GM18870 (cell line): Measurements from ENCODE around the gene CSRNP3.
"Not testable (repeated sequence)": the region's sequence is repeated elsewhere in the genome, so short reads cannot be mapped to it uniquely, and the experiment has no call there.

ENCODE experiments used
- ATAC-seq: cut with Tn5 transposase; IDR thresholded peaks from one replicate; pipeline ENCODE4 v1.9.1; 2021; ENCODE audit warnings: moderate library complexity; ENCODE audit not compliant: unreplicated experiment

CSRNP3 gene

GRCh38 chr2:165630236-165630635 is 160.7 kb downstream of the CSRNP3 start:
- ATAC-seq, result no peak

- ATAC-seq, result no peak
Observed at GRCh38 chr2:165631089-165631488, 161.6 kb downstream of the CSRNP3 start.

- no peak for ATAC-seq
Observed at GRCh38 chr2:165632594-165632993, 163.1 kb downstream of the CSRNP3 start.

GRCh38 chr2:165633431-165633830 is 163.9 kb downstream of the CSRNP3 start:
- no peak for ATAC-seq

- ATAC-seq, result no peak
Observed at GRCh38 chr2:165634282-165634681, 164.8 kb downstream of the CSRNP3 start.

GRCh38 chr2:165634855-165635254 is 165.4 kb downstream of the CSRNP3 start:
- ATAC-seq, result no peak

GRCh38 chr2:165635532-165635931 is 166.0 kb downstream of the CSRNP3 start:
- ATAC-seq, result no peak

- no peak for ATAC-seq
Observed at GRCh38 chr2:165636959-165637358, 167.5 kb downstream of the CSRNP3 start.

GRCh38 chr2:165637396-165637795 is 167.9 kb downstream of the CSRNP3 start:
- ATAC-seq, result no peak

GRCh38 chr2:165639504-165639903 is 170.0 kb downstream of the CSRNP3 start:
- no peak for ATAC-seq

- ATAC-seq, result no peak
Observed at GRCh38 chr2:165640247-165640929, 170.9 kb downstream of the CSRNP3 start.

GRCh38 chr2:165645930-165646831 is 176.7 kb downstream of the CSRNP3 start:
- ATAC-seq, result no peak

- no peak for ATAC-seq
Observed at GRCh38 chr2:165647409-165647808, 177.9 kb downstream of the CSRNP3 start.

GRCh38 chr2:165648801-165649200 is 179.3 kb downstream of the CSRNP3 start:
- no peak for ATAC-seq

- no peak for ATAC-seq
Observed at GRCh38 chr2:165651233-165651632, 181.7 kb downstream of the CSRNP3 start.

- ATAC-seq, result no peak
Observed at GRCh38 chr2:165655661-165656060, 186.2 kb downstream of the CSRNP3 start.

- ATAC-seq, result peak; percentile 90
Observed at GRCh38 chr2:165660361-165660760, 190.9 kb downstream of the CSRNP3 start.

- ATAC-seq, result no peak
Observed at GRCh38 chr2:165662720-165663119, 193.2 kb downstream of the CSRNP3 start.

- ATAC-seq, result no peak
Observed at GRCh38 chr2:165665614-165666013, 196.1 kb downstream of the CSRNP3 start.

GRCh38 chr2:165666073-165666472 is 196.6 kb downstream of the CSRNP3 start:
- not testable (repeated sequence) for ATAC-seq

GRCh38 chr2:165666605-165667004 is 197.1 kb downstream of the CSRNP3 start:
- ATAC-seq, result no peak

- ATAC-seq, result no peak
Observed at GRCh38 chr2:165667375-165667774, 197.9 kb downstream of the CSRNP3 start.
